Fibroblast of skin of left biceps (primary cell): Measurements from ENCODE around the gene MOAP1.
"Not testable (repeated sequence)": the region's sequence is repeated elsewhere in the genome, so short reads cannot be mapped to it uniquely, and the experiment has no call there.

Source experiments
- DNase-seq, 2 experiments: peaks; one replicate each; pipeline ENCODE4 v3.0.0-alpha.2; 2013; ENCODE audit warnings: low read depth in 2 of 2

The MOAP1 gene

GRCh38 chr14:93146119-93146518 is 38.6 kb downstream of the MOAP1 start:
- DNase-seq = no peak

GRCh38 chr14:93142854-93143652 is 41.6 kb downstream of the MOAP1 start:
- DNase-seq = no peak

- DNase-seq = no peak
Observed at GRCh38 chr14:93137864-93138263, 46.8 kb downstream of the MOAP1 start.

GRCh38 chr14:93136508-93136907 is 48.2 kb downstream of the MOAP1 start:
- DNase-seq = not testable (repeated sequence)

GRCh38 chr14:93136009-93136408 is 48.7 kb downstream of the MOAP1 start:
- DNase-seq = no peak

GRCh38 chr14:93135399-93135798 is 49.3 kb downstream of the MOAP1 start:
- no peak for DNase-seq

- peak; percentile 37 to 42 for DNase-seq
Observed at GRCh38 chr14:93133464-93133863, 51.2 kb downstream of the MOAP1 start.

- no peak for DNase-seq
Observed at GRCh38 chr14:93132472-93133065, 52.1 kb downstream of the MOAP1 start.
